ENCODE results near the gene RPS8. TPM values are rescaled to one million over a fixed set of nuclear protein-coding genes. Genes with fewer than 3 reads are reported as not detected.

The RPS8 gene
- total and polyA plus RNA-seq, 2 of the 8 experiments (the other 6 are each of a cell fraction or from before 2014, with no cell fraction given): 2,261 to 2,407 TPM

- TF ChIP-seq YY1 (IDR thresholded peaks at IDR 0.05; ENCODE audit: low read depth, low read length): no peak
- TF ChIP-seq SRF (IDR thresholded peaks at IDR 0.05; ENCODE audit: low read depth, low read length): no peak
- TF ChIP-seq ASH2L (IDR thresholded peaks at IDR 0.05; ENCODE audit: low read length): peak; percentile 61
- peak; percentile 87 for TF ChIP-seq E2F6 (IDR thresholded peaks at IDR 0.05)
These were observed 32.2 kb downstream of the RPS8 start (continued) for GRCh38 chr1:44807364-44808062.
